EH (cell line): Measurements from ENCODE around the gene FAM210A.

Source experiments
- DNase-seq: peaks from one replicate; pipeline ENCODE4 v3.0.0-alpha.2; 2015; ENCODE audit warnings: low read depth

FAM210A gene

GRCh38 chr18:13646633-13647032 lies 79.7 kb downstream of the FAM210A start:
- DNase-seq = no peak

DNA sequence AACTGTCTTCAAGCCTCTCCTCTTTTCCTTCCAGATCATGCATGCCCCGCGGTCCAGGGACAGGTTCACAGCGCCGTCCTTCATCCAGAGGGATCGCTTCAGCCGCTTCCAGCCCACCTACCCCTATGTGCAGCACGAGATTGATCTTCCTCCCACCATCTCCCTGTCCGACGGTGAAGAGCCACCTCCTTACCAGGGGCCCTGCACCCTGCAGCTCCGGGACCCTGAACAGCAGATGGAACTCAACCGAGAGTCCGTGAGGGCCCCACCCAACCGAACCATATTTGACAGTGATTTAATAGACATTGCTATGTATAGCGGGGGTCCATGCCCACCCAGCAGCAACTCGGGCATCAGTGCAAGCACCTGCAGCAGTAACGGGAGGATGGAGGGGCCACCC lies 81.3 kb downstream of the FAM210A start:
- DNase-seq = no peak

- no peak for DNase-seq
Measured at GRCh38 chr18:13643261-13643751, 83.1 kb downstream of the FAM210A start.

GRCh38 chr18:13642440-13642827 lies 83.9 kb downstream of the FAM210A start:
- no peak for DNase-seq

DNA sequence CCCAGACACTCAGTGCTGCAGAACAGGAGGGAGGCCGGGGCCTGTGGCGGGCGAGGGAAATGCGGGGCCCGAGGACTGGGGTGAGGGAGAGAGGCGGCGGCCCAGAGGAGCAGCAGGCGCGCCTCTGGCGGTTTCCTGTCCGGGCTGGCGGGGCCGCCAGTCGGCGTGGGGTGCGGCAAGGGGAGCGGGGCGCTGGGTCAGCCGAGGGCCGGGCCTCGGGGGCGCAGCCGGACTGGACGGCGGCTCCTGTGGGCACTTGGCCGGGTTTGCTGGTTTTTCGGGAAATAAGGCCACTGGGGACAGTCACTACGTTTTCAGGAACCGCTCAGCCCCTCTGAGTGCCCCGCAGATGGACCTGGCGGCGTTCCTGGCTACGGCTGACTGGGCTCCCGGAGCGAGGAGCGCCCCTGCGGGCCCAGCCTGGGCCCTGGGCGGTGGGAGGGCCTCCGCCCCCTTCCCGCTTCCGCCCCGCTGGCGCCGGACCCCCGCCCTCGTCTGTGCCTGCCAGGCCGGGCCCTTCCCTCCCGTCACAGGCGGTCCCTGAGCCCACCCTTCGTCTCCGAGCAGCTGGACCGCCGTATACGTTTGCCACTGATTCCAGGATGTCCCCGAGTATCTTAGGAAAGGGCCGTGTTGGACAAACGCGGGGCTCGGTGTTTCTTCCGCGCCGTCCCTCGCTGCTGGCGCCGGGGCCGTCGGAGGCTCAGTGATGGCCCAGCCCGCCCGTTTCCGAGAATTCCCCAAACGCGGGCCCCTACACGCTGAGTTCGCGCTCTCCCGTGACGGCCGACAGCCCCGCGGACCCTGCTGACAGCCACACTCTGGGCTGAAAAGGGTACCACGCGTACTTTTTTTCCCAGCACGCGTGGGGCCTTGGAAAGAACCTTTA lies 84.6 kb downstream of the FAM210A start:
- no peak for DNase-seq

GRCh38 chr18:13640266-13640860 lies 86.0 kb downstream of the FAM210A start:
- DNase-seq = no peak

GRCh38 chr18:13638719-13639595 lies 87.4 kb downstream of the FAM210A start:
- DNase-seq = no peak

GRCh38 chr18:13635046-13635445 lies 91.3 kb downstream of the FAM210A start:
- no peak for DNase-seq

- no peak for DNase-seq
Measured at GRCh38 chr18:13633700-13634099, 92.7 kb downstream of the FAM210A start.

DNA sequence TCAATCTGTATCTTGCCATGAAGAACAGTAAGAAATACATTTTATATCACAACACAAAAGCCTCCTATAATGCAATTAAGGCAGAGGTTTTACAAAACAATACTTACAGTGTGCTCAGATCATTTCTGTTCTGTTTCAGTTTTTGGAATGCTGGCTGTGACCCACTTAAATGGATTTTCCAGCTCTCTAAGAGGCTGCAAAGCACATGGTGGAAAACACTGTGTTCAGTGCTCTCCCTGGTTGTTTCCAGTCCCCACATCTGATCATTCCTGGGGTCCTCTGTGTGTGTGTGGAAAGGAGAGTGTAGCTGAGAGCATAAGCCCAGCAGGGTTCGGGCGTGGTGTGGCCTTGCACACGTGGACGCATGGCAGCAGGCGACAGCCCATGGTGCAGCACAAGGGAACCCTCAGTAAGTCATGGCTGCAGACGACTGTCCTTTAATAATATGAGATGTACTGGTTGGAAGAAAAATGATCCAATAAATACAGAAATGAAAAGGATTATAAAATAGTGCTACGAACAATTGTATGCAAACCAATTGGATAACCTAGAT lies 95.6 kb downstream of the FAM210A start:
- DNase-seq = no peak

GRCh38 chr18:13629841-13630715 lies 96.3 kb downstream of the FAM210A start:
- DNase-seq = peak; percentile 63

GRCh38 chr18:13628211-13628610 lies 98.1 kb downstream of the FAM210A start:
- DNase-seq = no peak

DNA sequence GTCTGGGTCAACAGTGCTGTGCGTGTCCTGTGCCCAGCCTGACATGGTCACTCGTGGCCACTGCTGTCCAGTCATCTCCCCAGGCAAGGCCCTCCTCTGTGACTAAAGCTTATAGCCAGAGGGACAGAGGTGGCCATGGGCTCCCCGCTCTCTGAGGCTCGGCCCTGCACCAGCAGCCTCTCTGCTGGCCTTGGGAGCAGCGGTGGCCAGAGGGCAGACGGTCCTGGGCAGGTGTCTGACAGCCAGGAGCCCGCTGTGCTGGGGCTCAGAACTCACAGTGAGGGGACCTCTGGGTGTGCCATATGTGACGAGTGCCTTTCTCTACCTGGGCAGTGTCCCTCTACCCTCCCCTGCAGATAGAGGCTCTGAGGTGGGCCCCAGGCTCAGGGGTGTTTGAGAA lies 98.7 kb downstream of the FAM210A start:
- no peak for DNase-seq

- DNase-seq = no peak
Measured at GRCh38 chr18:13626544-13626908, 99.8 kb downstream of the FAM210A start.

GRCh38 chr18:13625843-13626543 lies 100.4 kb downstream of the FAM210A start:
- no peak for DNase-seq

- DNase-seq = no peak
Measured at GRCh38 chr18:13625355-13625754, 101.0 kb downstream of the FAM210A start.

- no peak for DNase-seq
Measured at GRCh38 chr18:13624563-13625237, 101.7 kb downstream of the FAM210A start.

DNA sequence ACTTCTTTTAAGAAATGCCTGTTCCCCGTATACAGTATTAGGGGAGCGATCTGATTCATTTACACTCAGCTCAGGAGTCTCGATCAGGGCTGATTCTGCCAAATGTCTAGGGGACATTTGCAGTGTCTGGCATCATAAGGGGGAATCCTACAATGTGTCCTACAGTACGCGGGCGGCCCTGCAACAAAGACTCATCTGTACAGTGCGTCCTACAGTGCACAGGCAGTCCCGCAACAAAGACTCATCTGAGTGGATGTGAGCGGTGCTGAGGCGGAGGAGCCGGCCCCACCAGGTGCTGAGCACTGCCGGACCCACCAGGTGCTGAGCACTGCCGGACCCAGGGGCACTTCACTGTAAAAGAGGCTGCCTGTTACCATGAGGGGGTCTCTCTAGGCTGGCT lies 102.5 kb downstream of the FAM210A start:
- no peak for DNase-seq

- no peak for DNase-seq
Measured at GRCh38 chr18:13623348-13623747, 103.0 kb downstream of the FAM210A start.

GRCh38 chr18:13622751-13623150 lies 103.6 kb downstream of the FAM210A start:
- no peak for DNase-seq
